Suprapubic skin (tissue), 4 donors: Measurements from ENCODE around the gene IRF4. TPM values are rescaled to one million over a fixed set of nuclear protein-coding genes. Genes with fewer than 3 reads are reported as not detected.

Source experiments
- DNase-seq, 2 donors: peaks; one replicate each; pipeline ENCODE4 v3.0.0-alpha.2; 2019; ENCODE audit warnings: low spot score in 2 of 2
- H3K27ac ChIP-seq: fragments of 200-600 bp; sonication (generic); one replicate; pipeline ENCODE4 v1.5.1; 2019
- H3K27me3 ChIP-seq: fragments of 200-600 bp; sonication (generic); one replicate; pipeline ENCODE4 v1.5.1; 2019
- H3K36me3 ChIP-seq: fragments of 200-600 bp; sonication (generic); one replicate; pipeline ENCODE4 v1.5.1; 2019
- H3K4me1 ChIP-seq: fragments of 200-600 bp; sonication (generic); one replicate; pipeline ENCODE4 v1.5.1; 2019
- H3K4me3 ChIP-seq: fragments of 200-600 bp; sonication (generic); one replicate; pipeline ENCODE4 v1.5.1; 2019; ENCODE audit warnings: mild to moderate bottlenecking
- H3K9me3 ChIP-seq: fragments of 200-600 bp; sonication (generic); one replicate; pipeline ENCODE4 v1.5.1; 2019
- EP300 ChIP-seq: sonication (generic); formaldehyde crosslinking; IDR thresholded peaks from one replicate; pipeline ENCODE4 v1.6.1; 2017; ENCODE audit warnings: antibody characterized with exemption
- POLR2A ChIP-seq, 2 donors: fragments of 450-650 bp; IDR thresholded peaks; one replicate each; pipeline ENCODE4 v1.6.1; 2017; ENCODE audit warnings: antibody characterized with exemption in 2 of 2, mild to moderate bottlenecking in 2 of 2, moderate library complexity in 2 of 2
- POLR2AphosphoS5 ChIP-seq, 3 donors: sonication (generic); formaldehyde crosslinking; IDR thresholded peaks; one replicate each; pipeline ENCODE4 v1.6.1; 2017; ENCODE audit warnings: antibody characterized with exemption in 3 of 3
- WGBS: methylation state at CpG from one replicate; pipeline ENCODE4 v1.1.5; 2018; 5-methylcytosine and 5-hydroxymethylcytosine counted together
- total RNA-seq, 4 donors: library from RNA; depleted of rRNA; stranded (reverse); fragments of >200 nt; gene quantifications; one replicate each; pipeline ENCODE4 v1.1.0, GENCODE V29; 2016
- TF ChIP-seq, protein P1 (sequence below), 2 donors: fragments of 200-600 bp in 1 of 2; fragments of 450-650 bp in 1 of 2; sonication (generic) in 1 of 2; IDR thresholded peaks; one replicate each; pipeline ENCODE4 v1.5.1; 2016 to 2019; ENCODE audit warnings: antibody characterized with exemption in 2 of 2, mild to moderate bottlenecking in 1 of 2, moderate library complexity in 1 of 2

Gene IRF4
- total RNA-seq, 4 donors from 2014 or later: 17.3 to 22.8 (median 20.4) TPM

DNA sequence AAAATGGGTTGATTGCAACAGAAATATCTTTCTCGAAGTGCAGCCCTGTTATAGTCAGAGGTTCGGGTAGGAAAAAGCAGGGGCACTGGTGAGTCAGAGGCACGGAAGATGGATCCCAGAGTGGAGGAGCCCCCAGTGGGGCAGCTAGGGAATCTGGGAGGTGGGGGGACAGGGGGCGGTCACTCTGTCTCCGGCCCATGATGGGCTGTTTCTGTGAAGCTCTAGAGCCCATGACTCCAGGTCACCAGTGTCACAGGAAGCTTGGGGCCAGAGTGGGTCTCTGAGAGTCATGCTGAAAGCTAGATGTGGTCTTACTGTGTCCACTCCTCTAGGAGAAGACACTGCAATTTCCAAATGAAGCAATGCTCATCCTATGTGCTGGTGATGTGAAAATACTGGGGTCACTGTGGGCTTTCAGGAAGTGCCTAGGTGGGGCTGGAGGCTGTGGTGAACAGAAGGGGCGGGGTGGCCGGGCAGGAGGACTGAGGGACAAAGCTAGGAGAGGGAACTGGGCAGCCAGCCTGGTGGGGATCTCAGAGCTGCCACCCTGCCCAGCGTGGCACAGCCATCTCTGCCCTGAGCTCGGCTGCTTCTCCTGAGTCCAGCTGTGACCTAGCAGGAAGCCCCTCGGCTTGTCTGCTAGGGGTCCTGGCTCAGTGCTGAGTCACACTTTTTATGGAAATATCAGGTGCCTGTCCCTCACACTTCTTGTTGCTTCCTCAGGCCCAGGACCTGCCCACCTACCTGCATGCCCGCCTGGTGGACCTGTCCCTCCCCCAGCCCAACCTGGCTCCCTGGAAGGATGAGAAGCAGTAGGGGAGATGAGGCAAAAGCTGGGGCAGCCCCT lies 54.2 kb downstream of the IRF4 start:
- TF ChIP-seq EP300 (no peak), POLR2AphosphoS5 (IDR thresholded peaks at IDR 0.05) (no peak), POLR2A (IDR thresholded peaks at IDR 0.05) (no peak)
- TF ChIP-seq, protein P1, sequence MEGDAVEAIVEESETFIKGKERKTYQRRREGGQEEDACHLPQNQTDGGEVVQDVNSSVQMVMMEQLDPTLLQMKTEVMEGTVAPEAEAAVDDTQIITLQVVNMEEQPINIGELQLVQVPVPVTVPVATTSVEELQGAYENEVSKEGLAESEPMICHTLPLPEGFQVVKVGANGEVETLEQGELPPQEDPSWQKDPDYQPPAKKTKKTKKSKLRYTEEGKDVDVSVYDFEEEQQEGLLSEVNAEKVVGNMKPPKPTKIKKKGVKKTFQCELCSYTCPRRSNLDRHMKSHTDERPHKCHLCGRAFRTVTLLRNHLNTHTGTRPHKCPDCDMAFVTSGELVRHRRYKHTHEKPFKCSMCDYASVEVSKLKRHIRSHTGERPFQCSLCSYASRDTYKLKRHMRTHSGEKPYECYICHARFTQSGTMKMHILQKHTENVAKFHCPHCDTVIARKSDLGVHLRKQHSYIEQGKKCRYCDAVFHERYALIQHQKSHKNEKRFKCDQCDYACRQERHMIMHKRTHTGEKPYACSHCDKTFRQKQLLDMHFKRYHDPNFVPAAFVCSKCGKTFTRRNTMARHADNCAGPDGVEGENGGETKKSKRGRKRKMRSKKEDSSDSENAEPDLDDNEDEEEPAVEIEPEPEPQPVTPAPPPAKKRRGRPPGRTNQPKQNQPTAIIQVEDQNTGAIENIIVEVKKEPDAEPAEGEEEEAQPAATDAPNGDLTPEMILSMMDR (IDR thresholded peaks at IDR 0.05): no peak
- H3K27ac ChIP-seq: no peak overlapping the region
- H3K27me3 ChIP-seq: peaks cover 10% of the 10 kb centered on the region
- H3K36me3 ChIP-seq: no peaks in the 10 kb centered on the region
- no peaks in the 10 kb centered on the region for H3K9me3 ChIP-seq
- no peaks in the 10 kb centered on the region for H3K4me1 ChIP-seq
- DNase-seq: no peak
- no peak overlapping the region for H3K4me3 ChIP-seq
- 80% methylated on average over 10 of the region's 11 CpGs for WGBS

DNA sequence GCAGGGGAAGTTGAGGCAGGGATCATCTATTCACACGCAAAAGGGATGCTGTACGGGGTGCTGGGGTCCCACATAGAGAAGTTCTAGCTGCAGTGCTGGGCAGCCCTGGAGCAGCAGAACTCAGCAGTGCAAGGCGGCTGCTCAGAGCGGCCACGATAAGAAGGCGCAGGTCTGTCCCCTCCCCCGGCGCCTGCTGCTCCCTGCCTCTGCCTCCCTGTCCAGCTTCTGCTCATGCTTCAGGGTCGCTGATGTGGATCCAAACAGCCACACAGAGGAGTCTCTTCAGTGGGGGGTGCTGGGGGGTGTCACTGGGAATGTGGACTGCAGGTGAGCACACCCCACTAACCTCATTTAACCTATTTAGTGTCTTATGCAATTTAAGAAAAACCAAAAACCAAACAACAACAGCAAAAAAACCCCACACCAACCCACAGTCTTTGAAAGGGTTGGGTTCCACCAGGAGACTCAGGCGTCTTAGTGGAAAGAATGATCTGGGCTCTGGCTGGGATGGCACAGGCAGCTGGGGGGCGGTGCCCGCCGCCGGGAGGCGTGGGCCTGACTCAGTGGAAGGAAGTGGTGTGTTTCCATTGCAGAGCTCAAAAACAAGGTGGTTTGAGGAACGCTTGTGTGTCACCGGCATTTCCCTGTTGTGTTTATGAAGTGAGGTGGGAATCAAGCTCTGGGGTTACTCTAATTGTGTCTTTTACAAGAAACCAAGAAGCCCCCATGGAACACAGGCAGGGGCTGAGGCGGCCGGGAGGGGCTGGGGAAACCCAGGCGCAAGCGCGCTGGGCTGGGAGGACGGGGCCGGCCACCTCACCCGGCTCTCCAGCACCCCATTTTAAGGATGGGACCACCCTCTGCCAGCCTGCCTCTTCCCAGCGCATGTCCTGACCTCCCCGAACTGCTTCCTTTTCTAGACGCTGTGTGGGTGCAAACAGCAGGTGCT lies 55.1 kb downstream of the IRF4 start:
- TF ChIP-seq EP300 (no peak), POLR2A (IDR thresholded peaks at IDR 0.05) (no peak), POLR2AphosphoS5 (IDR thresholded peaks at IDR 0.05) (no peak)
- TF ChIP-seq, protein P1 (IDR thresholded peaks at IDR 0.05): no peak

DNA sequence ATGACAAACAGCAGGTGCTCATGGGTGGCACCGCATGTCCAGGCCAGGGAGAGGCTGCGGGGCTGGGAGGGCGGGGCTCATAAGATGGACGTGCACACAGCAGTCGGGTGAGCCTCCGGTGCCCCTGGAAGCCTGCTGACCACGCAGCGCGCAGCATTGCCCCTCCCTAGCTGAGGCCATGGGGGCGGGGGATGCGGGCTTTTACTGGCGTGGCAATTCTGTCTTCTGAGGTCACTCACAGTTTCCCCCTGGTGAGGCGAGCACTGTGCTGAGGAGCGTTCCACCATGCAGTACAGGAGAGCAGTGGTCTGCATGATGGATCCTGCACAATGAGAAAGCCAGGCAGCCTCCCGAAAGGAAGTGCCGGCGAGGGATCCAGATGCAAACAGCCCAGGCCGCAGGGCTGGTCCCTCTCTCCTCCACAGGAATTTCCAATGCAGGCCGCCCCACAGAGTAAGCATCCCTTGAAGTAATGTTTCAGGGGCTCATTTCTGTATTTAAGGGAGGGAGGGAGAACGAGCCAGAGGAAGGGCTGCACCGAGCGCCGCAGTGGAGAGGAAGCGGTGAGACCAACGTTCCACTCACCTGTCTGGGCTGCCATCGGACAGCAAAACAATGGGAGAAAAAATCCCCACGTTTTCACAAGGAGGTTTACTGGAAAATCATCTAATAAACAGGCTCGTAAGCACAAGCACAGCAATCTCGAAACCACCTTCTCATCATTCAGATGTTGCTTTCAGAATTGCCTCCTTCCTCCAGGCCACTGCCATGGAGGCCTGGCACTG lies 56.0 kb downstream of the IRF4 start:
- H3K4me3 ChIP-seq: no peak overlapping the region

More for the DNA sequence above, 55.1 kb downstream of the IRF4 start:
- 83% methylated on average over 25 of the region's 28 CpGs for WGBS
- no peak overlapping the region for H3K4me3 ChIP-seq
- no peak overlapping the region for H3K27ac ChIP-seq
- no peaks in the 10 kb centered on the region for H3K9me3 ChIP-seq
- no peaks in the 10 kb centered on the region for H3K4me1 ChIP-seq
- peaks cover 7% of the 10 kb centered on the region for H3K27me3 ChIP-seq
- no peak for DNase-seq
- no peaks in the 10 kb centered on the region for H3K36me3 ChIP-seq

DNA sequence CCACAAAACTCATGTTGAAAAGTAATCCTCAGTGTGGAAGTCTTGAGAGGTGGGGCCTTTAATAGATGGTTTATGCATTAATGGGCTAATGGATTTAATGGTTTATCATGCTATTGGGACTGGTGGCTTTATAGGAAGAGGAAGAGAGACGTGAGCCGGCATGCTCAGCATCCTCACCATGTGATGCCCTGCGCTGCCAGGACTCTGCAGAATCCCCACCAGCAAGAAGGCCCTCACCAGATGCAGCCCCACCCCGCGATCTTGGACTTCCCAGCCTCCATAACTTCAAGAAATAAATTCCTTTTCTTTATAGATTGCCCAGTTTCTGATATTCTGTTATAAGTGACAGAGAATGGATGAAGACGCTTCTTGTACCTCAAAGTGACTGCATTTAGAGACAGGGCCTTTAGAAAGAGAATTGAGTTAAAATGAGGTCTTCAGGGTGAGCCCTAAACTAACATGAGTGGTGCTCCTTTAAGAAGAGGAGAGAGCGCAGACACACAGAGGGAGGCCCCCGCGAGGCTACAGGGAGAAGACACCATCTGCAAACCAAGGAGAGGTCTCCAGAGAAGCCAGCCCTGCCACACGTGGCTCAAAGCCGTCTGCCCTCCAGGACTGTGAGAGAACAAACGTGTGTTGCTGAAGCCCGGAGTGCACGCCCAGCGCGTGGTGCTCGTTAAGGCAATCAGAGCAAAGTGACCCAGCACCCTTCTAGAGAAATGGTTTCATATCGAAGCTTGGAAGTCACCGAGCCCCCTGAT lies 56.9 kb downstream of the IRF4 start:
- H3K36me3 ChIP-seq: no peaks in the 10 kb centered on the region
- no peaks in the 10 kb centered on the region for H3K4me1 ChIP-seq
- no peak overlapping the region for H3K4me3 ChIP-seq
- no peaks in the 10 kb centered on the region for H3K9me3 ChIP-seq
- H3K27ac ChIP-seq: no peak overlapping the region
- WGBS: 80% methylated on average over 19 of the region's 19 CpGs
- DNase-seq: no peak
- no peak for TF ChIP-seq POLR2AphosphoS5 (IDR thresholded peaks at IDR 0.05)
- peaks cover 12% of the 10 kb centered on the region for H3K27me3 ChIP-seq

More for the DNA sequence above, 56.0 kb downstream of the IRF4 start:
- Histone ChIP-seq H3K27me3 (peaks cover 10% of the 10 kb centered on the region), H3K36me3 (no peaks in the 10 kb centered on the region), H3K9me3 (no peaks in the 10 kb centered on the region), H3K27ac (no peak overlapping the region), H3K4me1 (no peaks in the 10 kb centered on the region)
- no peak for DNase-seq
- 80% methylated on average over 15 of the region's 29 CpGs for WGBS
- no peak for TF ChIP-seq POLR2AphosphoS5 (IDR thresholded peaks at IDR 0.05)
- TF ChIP-seq, protein P1 (IDR thresholded peaks at IDR 0.05): no peak
- TF ChIP-seq EP300: no peak
- TF ChIP-seq POLR2A (IDR thresholded peaks at IDR 0.05): no peak

DNA sequence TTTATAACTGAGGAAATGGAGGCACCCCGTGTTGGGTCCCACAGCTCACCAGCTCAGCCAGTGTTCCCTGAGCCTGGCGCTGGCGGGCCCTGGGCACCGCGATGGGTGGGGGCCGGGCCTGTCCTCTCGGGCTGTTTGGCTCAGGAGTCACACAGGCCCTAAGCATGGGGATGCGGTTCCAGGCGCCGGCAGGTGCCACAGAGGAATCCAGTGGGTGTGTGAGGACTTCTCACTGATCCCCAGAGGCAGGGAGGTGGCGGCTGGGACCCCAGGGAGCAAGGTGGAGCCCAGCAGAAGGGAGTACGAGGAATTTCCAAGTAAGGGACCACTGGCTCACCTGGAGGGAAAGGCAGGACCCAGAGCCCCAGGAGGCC lies 57.5 kb downstream of the IRF4 start:
- no peak for DNase-seq
- Histone ChIP-seq H3K27ac (no peak overlapping the region), H3K4me3 (no peak overlapping the region), H3K36me3 (no peaks in the 10 kb centered on the region), H3K4me1 (no peaks in the 10 kb centered on the region), H3K27me3 (peaks cover 6% of the 10 kb centered on the region), H3K9me3 (no peaks in the 10 kb centered on the region)
- TF ChIP-seq, protein P1 (IDR thresholded peaks at IDR 0.05): no peak
- TF ChIP-seq POLR2AphosphoS5 (IDR thresholded peaks at IDR 0.05): no peak
- TF ChIP-seq EP300: no peak
- no peak for TF ChIP-seq POLR2A (IDR thresholded peaks at IDR 0.05)
- WGBS: 83% methylated on average over 12 of the region's 12 CpGs
